WTC11 (cell line): Measurements from ENCODE around the gene SLC1A6. TPM values are rescaled to one million over a fixed set of nuclear protein-coding genes. Genes with fewer than 3 reads are reported as not detected.

Experiments
- ATAC-seq: fragments of 200-7000 bp; cut with Tn5 transposase; 2 replicates; pipeline ENCODE4 v1.10.0; 2021; ENCODE audit warnings: mild to moderate bottlenecking, moderate library complexity
- CTCF ChIA-PET: fragments of 300-600 bp; sonication (Branson Sonifier 250); formaldehyde crosslinking; loops from one replicate; lab custom pipeline; 2021; ENCODE audit warnings: antibody characterized with exemption; lab: Charles Lee
- POLR2A ChIA-PET: fragments of 350-600 bp; sonication (Branson Sonifier 250); formaldehyde crosslinking; loops from one replicate; lab custom pipeline; 2021; ENCODE audit warnings: antibody characterized with exemption; lab: Charles Lee
- DNase-seq: peaks from one replicate; pipeline ENCODE4 v3.0.0; 2021; ENCODE audit warnings: low spot score
- H3K27ac Mint-ChIP-seq: 2 replicates; pipeline ENCODE4 v1.8.0; 2021; ENCODE audit warnings: mixed read lengths
- H3K27me3 Mint-ChIP-seq: 2 replicates; pipeline ENCODE4 v1.8.0; 2021; ENCODE audit warnings: low read depth, mild to moderate bottlenecking, moderate library complexity, mixed read lengths
- H3K36me3 Mint-ChIP-seq: 2 replicates; pipeline ENCODE4 v1.8.0; 2021; ENCODE audit warnings: mixed read lengths
- H3K4me1 Mint-ChIP-seq: 2 replicates; pipeline ENCODE4 v1.8.0; 2022; ENCODE audit warnings: mixed read lengths
- H3K4me3 Mint-ChIP-seq: 2 replicates; pipeline ENCODE4 v1.8.0; 2021; ENCODE audit warnings: mild to moderate bottlenecking, moderate library complexity, mixed read lengths
- H3K9me3 Mint-ChIP-seq: 2 replicates; pipeline ENCODE4 v1.8.0; 2021; ENCODE audit warnings: mixed read lengths
- ATF1 ChIP-seq: sonication (generic); formaldehyde crosslinking; IDR thresholded peaks from 2 replicates; pipeline ENCODE4 v1.8.1; 2023; ENCODE audit warnings: mild to moderate bottlenecking, moderate library complexity, missing genetic modification reagents
- CREB1 ChIP-seq: sonication (generic); formaldehyde crosslinking; IDR thresholded peaks from 2 replicates; pipeline ENCODE4 v1.8.0; 2023; ENCODE audit warnings: mild to moderate bottlenecking, missing genetic modification reagents
- E2F5 ChIP-seq: sonication (generic); formaldehyde crosslinking; IDR thresholded peaks from 2 replicates; pipeline ENCODE4 v1.8.1; 2022; ENCODE audit warnings: mild to moderate bottlenecking, moderate library complexity, missing genetic modification reagents
- EMX1 ChIP-seq: fragments of 250-450 bp; sonication (Bioruptor Pico); IDR thresholded peaks from 2 replicates; pipeline ENCODE4 v1.8.0; 2021; ENCODE audit warnings: mild to moderate bottlenecking
- FOXP1 ChIP-seq: sonication (generic); formaldehyde crosslinking; IDR thresholded peaks from 2 replicates; pipeline ENCODE4 v1.8.0; 2022; ENCODE audit warnings: missing genetic modification reagents, mild to moderate bottlenecking, moderate library complexity, borderline replicate concordance
- FOXP4 ChIP-seq: sonication (generic); formaldehyde crosslinking; IDR thresholded peaks from 2 replicates; pipeline ENCODE4 v1.8.0; 2022; ENCODE audit warnings: mild to moderate bottlenecking, missing genetic modification reagents
- IRF1 ChIP-seq: sonication (generic); formaldehyde crosslinking; IDR thresholded peaks from 2 replicates; pipeline ENCODE4 v1.8.0; 2023; ENCODE audit warnings: missing genetic modification reagents
- KAT7 ChIP-seq: sonication (generic); formaldehyde crosslinking; IDR thresholded peaks from 2 replicates; pipeline ENCODE4 v1.8.1; 2023; ENCODE audit warnings: missing genetic modification reagents, mild to moderate bottlenecking, borderline replicate concordance
- MXD4 ChIP-seq: fragments of 250-450 bp; sonication (Bioruptor Pico); IDR thresholded peaks from 2 replicates; pipeline ENCODE4 v1.8.0; 2021; ENCODE audit warnings: mild to moderate bottlenecking, moderate library complexity, borderline replicate concordance
- MYBL2 ChIP-seq: sonication (generic); formaldehyde crosslinking; IDR thresholded peaks from 2 replicates; pipeline ENCODE4 v1.8.1; 2023; ENCODE audit warnings: mild to moderate bottlenecking, moderate library complexity, missing genetic modification reagents
- NR3C1 ChIP-seq: sonication (generic); formaldehyde crosslinking; conservative IDR thresholded peaks from 2 replicates; pipeline ENCODE4 v1.8.1; 2023; ENCODE audit warnings: low read depth, mild to moderate bottlenecking, missing genetic modification reagents
- PREB ChIP-seq: sonication (generic); formaldehyde crosslinking; IDR thresholded peaks from 2 replicates; pipeline ENCODE4 v1.8.1; 2022; ENCODE audit warnings: mild to moderate bottlenecking, missing genetic modification reagents, moderate library complexity, borderline replicate concordance
- PRRX2 ChIP-seq: fragments of 250-450 bp; sonication (Bioruptor Pico); IDR thresholded peaks from 2 replicates; pipeline ENCODE4 v1.8.0; 2021; ENCODE audit warnings: mild to moderate bottlenecking
- SMAD3 ChIP-seq: sonication (generic); formaldehyde crosslinking; IDR thresholded peaks from 2 replicates; pipeline ENCODE4 v1.8.0; 2022; ENCODE audit warnings: missing genetic modification reagents, mild to moderate bottlenecking, borderline replicate concordance
- TP53 ChIP-seq: sonication (generic); formaldehyde crosslinking; IDR thresholded peaks from 2 replicates; pipeline ENCODE4 v1.8.1; 2023; ENCODE audit warnings: mild to moderate bottlenecking, missing genetic modification reagents
- USF2 ChIP-seq: sonication (generic); formaldehyde crosslinking; IDR thresholded peaks from 2 replicates; pipeline ENCODE4 v1.8.1; 2023; ENCODE audit warnings: mild to moderate bottlenecking, missing genetic modification reagents, moderate library complexity
- total RNA-seq: library from RNA; stranded (reverse); gene quantifications from 3 replicates; pipeline ENCODE4 v1.2.3, GENCODE V29; 2021
- TF ChIP-seq, protein P1 (sequence below): fragments of 250-450 bp; sonication (Bioruptor Pico); IDR thresholded peaks from 2 replicates; pipeline ENCODE4 v1.9.0; 2021; ENCODE audit warnings: mild to moderate bottlenecking, borderline replicate concordance

SLC1A6 gene
- total RNA-seq, 1 experiment from 2014 or later = 12.0 TPM

GRCh38 chr19:14944456-14944855, 35.2 kb downstream of the SLC1A6 start:
- H3K4me1 Mint-ChIP-seq = no peaks in the 10 kb centered on the region
- H3K27ac Mint-ChIP-seq = no peak overlapping the region
- no peak for TF ChIP-seq IRF1
- TF ChIP-seq CREB1 = no peak
- TF ChIP-seq, all 79 proteins: peak for 0
- POLR2A ChIA-PET = interaction anchor here (1.2 kb wide), 1 partner anchor 10 kb away, joined by 4 read pairs; no protein-coding TSS in a partner anchor
- no peak overlapping the region for H3K4me3 Mint-ChIP-seq
- CTCF ChIA-PET = interaction anchor here (1.0 kb wide), 1 partner anchor 81 kb away, joined by 4 read pairs; no protein-coding TSS in a partner anchor
- DNase-seq (no peak), ATAC-seq (no peak)
- peaks cover 19% of the 10 kb centered on the region for H3K27me3 Mint-ChIP-seq
- peaks cover 8% of the 10 kb centered on the region; the same call in 1 of the 2 replicates for H3K36me3 Mint-ChIP-seq
- H3K9me3 Mint-ChIP-seq = peaks cover 28% of the 10 kb centered on the region

DNA sequence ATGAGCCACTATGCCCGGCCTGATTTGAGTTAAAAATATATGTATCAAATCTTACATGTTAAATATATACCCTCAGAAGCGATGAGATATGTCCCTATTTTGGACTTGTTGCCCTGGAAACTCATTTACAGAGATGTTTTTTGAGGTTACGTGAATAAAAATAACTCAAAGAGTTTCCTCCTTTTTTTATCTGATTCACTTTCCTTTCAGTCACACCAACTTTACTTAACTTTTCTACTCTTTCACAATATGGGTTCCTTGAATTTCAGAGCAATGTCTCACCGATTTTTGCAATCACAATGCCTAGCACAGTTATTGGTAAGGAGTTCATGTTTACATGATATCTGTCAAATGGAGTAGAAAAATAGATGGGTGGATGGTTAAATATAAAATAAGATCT, 36.1 kb downstream of the SLC1A6 start:
- H3K36me3 Mint-ChIP-seq = peaks cover 8% of the 10 kb centered on the region; the same call in 1 of the 2 replicates
- POLR2A ChIA-PET = interaction anchor here (1.2 kb wide), 1 partner anchor 11 kb away, joined by 4 read pairs; no protein-coding TSS in a partner anchor
- CTCF ChIA-PET = interaction anchor here (1.0 kb wide), 1 partner anchor 82 kb away, joined by 4 read pairs; no protein-coding TSS in a partner anchor
- H3K9me3 Mint-ChIP-seq = peaks cover 28% of the 10 kb centered on the region
- ATAC-seq = no peak
- no peak overlapping the region for H3K27ac Mint-ChIP-seq
- peaks cover 19% of the 10 kb centered on the region for H3K27me3 Mint-ChIP-seq
- no peak overlapping the region for H3K4me3 Mint-ChIP-seq
- no peak for DNase-seq
- TF ChIP-seq PREB (CRISPR knock-in tag) = no peak
- TF ChIP-seq ATF1 (CRISPR knock-in tag) = no peak
- TF ChIP-seq E2F5 (CRISPR knock-in tag) = no peak
- no peak for TF ChIP-seq NR3C1 (CRISPR knock-in tag)
- TF ChIP-seq MXD4 (CRISPR knock-in tag) = no peak
- TF ChIP-seq, protein P1, sequence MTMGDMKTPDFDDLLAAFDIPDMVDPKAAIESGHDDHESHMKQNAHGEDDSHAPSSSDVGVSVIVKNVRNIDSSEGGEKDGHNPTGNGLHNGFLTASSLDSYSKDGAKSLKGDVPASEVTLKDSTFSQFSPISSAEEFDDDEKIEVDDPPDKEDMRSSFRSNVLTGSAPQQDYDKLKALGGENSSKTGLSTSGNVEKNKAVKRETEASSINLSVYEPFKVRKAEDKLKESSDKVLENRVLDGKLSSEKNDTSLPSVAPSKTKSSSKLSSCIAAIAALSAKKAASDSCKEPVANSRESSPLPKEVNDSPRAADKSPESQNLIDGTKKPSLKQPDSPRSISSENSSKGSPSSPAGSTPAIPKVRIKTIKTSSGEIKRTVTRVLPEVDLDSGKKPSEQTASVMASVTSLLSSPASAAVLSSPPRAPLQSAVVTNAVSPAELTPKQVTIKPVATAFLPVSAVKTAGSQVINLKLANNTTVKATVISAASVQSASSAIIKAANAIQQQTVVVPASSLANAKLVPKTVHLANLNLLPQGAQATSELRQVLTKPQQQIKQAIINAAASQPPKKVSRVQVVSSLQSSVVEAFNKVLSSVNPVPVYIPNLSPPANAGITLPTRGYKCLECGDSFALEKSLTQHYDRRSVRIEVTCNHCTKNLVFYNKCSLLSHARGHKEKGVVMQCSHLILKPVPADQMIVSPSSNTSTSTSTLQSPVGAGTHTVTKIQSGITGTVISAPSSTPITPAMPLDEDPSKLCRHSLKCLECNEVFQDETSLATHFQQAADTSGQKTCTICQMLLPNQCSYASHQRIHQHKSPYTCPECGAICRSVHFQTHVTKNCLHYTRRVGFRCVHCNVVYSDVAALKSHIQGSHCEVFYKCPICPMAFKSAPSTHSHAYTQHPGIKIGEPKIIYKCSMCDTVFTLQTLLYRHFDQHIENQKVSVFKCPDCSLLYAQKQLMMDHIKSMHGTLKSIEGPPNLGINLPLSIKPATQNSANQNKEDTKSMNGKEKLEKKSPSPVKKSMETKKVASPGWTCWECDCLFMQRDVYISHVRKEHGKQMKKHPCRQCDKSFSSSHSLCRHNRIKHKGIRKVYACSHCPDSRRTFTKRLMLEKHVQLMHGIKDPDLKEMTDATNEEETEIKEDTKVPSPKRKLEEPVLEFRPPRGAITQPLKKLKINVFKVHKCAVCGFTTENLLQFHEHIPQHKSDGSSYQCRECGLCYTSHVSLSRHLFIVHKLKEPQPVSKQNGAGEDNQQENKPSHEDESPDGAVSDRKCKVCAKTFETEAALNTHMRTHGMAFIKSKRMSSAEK (CRISPR knock-in tag) = no peak
- TF ChIP-seq KAT7 (CRISPR knock-in tag) = no peak
- TF ChIP-seq FOXP1 (CRISPR knock-in tag) = no peak
- TF ChIP-seq PRRX2 (CRISPR knock-in tag) = no peak
- TF ChIP-seq MYBL2 (CRISPR knock-in tag) = no peak
- no peak for TF ChIP-seq EMX1 (CRISPR knock-in tag)
- TF ChIP-seq SMAD3 (CRISPR knock-in tag) = no peak
- no peak for TF ChIP-seq USF2 (CRISPR knock-in tag)
- no peak for TF ChIP-seq TP53
- TF ChIP-seq FOXP4 (CRISPR knock-in tag) = no peak
- no peaks in the 10 kb centered on the region for H3K4me1 Mint-ChIP-seq
